ENCODE results near the gene UBE2Z. TPM values are rescaled to one million over a fixed set of nuclear protein-coding genes. Genes with fewer than 3 reads are reported as not detected.

The UBE2Z gene
- total and polyA plus RNA-seq, 12 donors, result 30.8 to 92.2 (median 75.1) TPM

DNA sequence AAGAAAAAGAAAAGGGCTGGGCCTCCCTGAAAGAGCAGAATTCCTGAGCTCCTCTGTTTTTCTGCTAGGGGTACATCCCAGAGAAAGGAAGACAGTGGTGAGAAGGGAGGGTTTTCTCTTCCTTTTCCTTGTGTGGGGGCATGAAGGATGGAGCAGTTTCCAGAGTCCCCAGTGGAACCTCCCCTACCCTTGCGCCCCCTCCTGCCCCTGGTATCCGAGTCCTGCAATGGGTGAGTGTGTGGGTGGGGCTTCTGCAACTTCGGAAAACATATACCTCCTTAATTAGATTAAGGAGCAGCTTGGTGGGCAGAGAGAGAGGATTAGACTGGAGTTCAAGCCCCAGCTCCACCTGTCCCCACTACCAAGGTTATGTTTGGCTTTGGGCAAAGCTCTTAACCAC lies 65.6 kb downstream of the UBE2Z start:
- Histone ChIP-seq H3K4me1 (replicated peaks in 1 of 2) (no peaks in the 10 kb centered on the region), H3K9me3 (replicated peaks in 1 of 3) (no peaks in the 10 kb centered on the region), H3K4me3 (no peak overlapping the region), H3K27ac (no peak overlapping the region), H3K27me3 (peaks cover 24% of the 10 kb centered on the region), H3K36me3 (replicated peaks in 1 of 2) (no peaks in the 10 kb centered on the region)
- WGBS, 4 donors, result 56 to 74% (median 71%) methylated on average over 3 of the region's 3 CpGs
- intact Hi-C loops (cut with DNase I), result no loop called here
- DNase-seq, result no peak
- no peak for TF ChIP-seq POLR2A (IDR thresholded peaks at IDR 0.05)
- TF ChIP-seq, protein P1, sequence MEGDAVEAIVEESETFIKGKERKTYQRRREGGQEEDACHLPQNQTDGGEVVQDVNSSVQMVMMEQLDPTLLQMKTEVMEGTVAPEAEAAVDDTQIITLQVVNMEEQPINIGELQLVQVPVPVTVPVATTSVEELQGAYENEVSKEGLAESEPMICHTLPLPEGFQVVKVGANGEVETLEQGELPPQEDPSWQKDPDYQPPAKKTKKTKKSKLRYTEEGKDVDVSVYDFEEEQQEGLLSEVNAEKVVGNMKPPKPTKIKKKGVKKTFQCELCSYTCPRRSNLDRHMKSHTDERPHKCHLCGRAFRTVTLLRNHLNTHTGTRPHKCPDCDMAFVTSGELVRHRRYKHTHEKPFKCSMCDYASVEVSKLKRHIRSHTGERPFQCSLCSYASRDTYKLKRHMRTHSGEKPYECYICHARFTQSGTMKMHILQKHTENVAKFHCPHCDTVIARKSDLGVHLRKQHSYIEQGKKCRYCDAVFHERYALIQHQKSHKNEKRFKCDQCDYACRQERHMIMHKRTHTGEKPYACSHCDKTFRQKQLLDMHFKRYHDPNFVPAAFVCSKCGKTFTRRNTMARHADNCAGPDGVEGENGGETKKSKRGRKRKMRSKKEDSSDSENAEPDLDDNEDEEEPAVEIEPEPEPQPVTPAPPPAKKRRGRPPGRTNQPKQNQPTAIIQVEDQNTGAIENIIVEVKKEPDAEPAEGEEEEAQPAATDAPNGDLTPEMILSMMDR (IDR thresholded peaks at IDR 0.05), result no peak

Small RNAs within 50 kb of the gene (small RNA-seq; reads per million reads assigned to genes)
- gene AC068531.1 (0 reads per million in 2 donors), gene RF00263 (0 reads per million in 2 donors), gene RF01210 (0 reads per million in 2 donors), gene RNU1-42P (0.08 to 0.36 reads per million in 2 donors)

Other genes starting within 250 kb of the UBE2Z start
- gene PRAC1, start 185.9 kb upstream of the UBE2Z start, total RNA-seq, result not detected
- 1 to 10 TPM in 1 of 3 donors, not detected in 2; 2.7 TPM for gene PRAC1, start 185.9 kb upstream of the UBE2Z start, polyA plus RNA-seq
- gene PRAC2, start 185.2 kb upstream of the UBE2Z start, total RNA-seq, result not detected
- not detected for gene PRAC2, start 185.2 kb upstream of the UBE2Z start, polyA plus RNA-seq
- under 1 TPM in 2 of 9 donors, not detected in 7; 0.07 to 0.11 TPM for gene HOXB13, start 179.7 kb upstream of the UBE2Z start, total RNA-seq
- not detected for gene HOXB13, start 179.7 kb upstream of the UBE2Z start, polyA plus RNA-seq
- under 1 TPM in 5 of 9 donors, not detected in 4; under 0.01 to 0.55 (median 0.40) TPM for gene TTLL6, start 91.2 kb upstream of the UBE2Z start, total RNA-seq
- 1 to 10 TPM in 1 of 3 donors, under 1 TPM in 2; 0.29 to 2.0 (median 0.51) TPM for gene TTLL6, start 91.2 kb upstream of the UBE2Z start, polyA plus RNA-seq
- 100 to 1,000 TPM in 7 of 9 donors, 10 to 100 TPM in 2; 37.7 to 163 (median 138) TPM for gene CALCOCO2, start 77.4 kb upstream of the UBE2Z start, total RNA-seq
- 100 to 1,000 TPM in 1 of 3 donors, 10 to 100 TPM in 2; 44.5 to 199 (median 61.9) TPM for gene CALCOCO2, start 77.4 kb upstream of the UBE2Z start, polyA plus RNA-seq
- 100 to 1,000 TPM in 5 of 9 donors, 10 to 100 TPM in 4; 63.4 to 200 (median 113) TPM for gene ATP5MC1, start 15.6 kb upstream of the UBE2Z start, total RNA-seq
- 100 to 1,000 TPM; 110 to 433 (median 292) TPM for gene ATP5MC1, start 15.6 kb upstream of the UBE2Z start, polyA plus RNA-seq
- gene SNF8, start 36.4 kb downstream of the UBE2Z start, total RNA-seq, result 100 to 1,000 TPM in 4 of 9 donors, 10 to 100 TPM in 5; 52.0 to 133 (median 98.6) TPM
- gene SNF8, start 36.4 kb downstream of the UBE2Z start, polyA plus RNA-seq, result 100 to 1,000 TPM in 2 of 3 donors, 10 to 100 TPM in 1; 98.8 to 160 (median 142) TPM
- gene GIP, start 60.2 kb downstream of the UBE2Z start, total RNA-seq, result under 1 TPM in 1 of 9 donors, not detected in 8; 0.35 TPM
- gene GIP, start 60.2 kb downstream of the UBE2Z start, polyA plus RNA-seq, result under 1 TPM in 1 of 3 donors, not detected in 2; 0.97 TPM
- gene IGF2BP1, start 89.0 kb downstream of the UBE2Z start, total RNA-seq, result 10 to 100 TPM in 1 of 9 donors, 1 to 10 TPM in 1, under 1 TPM in 4, not detected in 3; under 0.01 to 15.5 (median 0.50) TPM
- gene IGF2BP1, start 89.0 kb downstream of the UBE2Z start, polyA plus RNA-seq, result under 1 TPM in 2 of 3 donors, not detected in 1; under 0.01 to 0.02 TPM
- gene B4GALNT2, start 224.4 kb downstream of the UBE2Z start, total RNA-seq, result 1 to 10 TPM in 2 of 9 donors, under 1 TPM in 6, not detected in 1; 0.10 to 3.4 (median 0.41) TPM
- gene B4GALNT2, start 224.4 kb downstream of the UBE2Z start, polyA plus RNA-seq, result under 1 TPM in 2 of 3 donors, not detected in 1; 0.04 to 0.10 TPM

Measured in adrenal gland (tissue), 12 donors.